ENCODE data around the gene B3GNT5. TPM values are rescaled to one million over a fixed set of nuclear protein-coding genes. Genes with fewer than 3 reads are reported as not detected.

The B3GNT5 gene
- total RNA-seq, 2 experiments from 2014 or later, result 0.60 to 0.73 TPM

- no peak overlapping the region for H3K4me3 ChIP-seq (ENCODE audit: low read length)
- POLR2A ChIA-PET, result no interaction called here
- H3K9me3 Mint-ChIP-seq, result no peaks in the 10 kb centered on the region
- CTCF ChIA-PET, result interaction anchor here (1.4 kb wide), 2 partner anchors 9 to 13 kb away, joined by 3 to 5 read pairs; no protein-coding TSS in a partner anchor
- TF ChIP-seq, protein P1, sequence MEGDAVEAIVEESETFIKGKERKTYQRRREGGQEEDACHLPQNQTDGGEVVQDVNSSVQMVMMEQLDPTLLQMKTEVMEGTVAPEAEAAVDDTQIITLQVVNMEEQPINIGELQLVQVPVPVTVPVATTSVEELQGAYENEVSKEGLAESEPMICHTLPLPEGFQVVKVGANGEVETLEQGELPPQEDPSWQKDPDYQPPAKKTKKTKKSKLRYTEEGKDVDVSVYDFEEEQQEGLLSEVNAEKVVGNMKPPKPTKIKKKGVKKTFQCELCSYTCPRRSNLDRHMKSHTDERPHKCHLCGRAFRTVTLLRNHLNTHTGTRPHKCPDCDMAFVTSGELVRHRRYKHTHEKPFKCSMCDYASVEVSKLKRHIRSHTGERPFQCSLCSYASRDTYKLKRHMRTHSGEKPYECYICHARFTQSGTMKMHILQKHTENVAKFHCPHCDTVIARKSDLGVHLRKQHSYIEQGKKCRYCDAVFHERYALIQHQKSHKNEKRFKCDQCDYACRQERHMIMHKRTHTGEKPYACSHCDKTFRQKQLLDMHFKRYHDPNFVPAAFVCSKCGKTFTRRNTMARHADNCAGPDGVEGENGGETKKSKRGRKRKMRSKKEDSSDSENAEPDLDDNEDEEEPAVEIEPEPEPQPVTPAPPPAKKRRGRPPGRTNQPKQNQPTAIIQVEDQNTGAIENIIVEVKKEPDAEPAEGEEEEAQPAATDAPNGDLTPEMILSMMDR (IDR thresholded peaks at IDR 0.05), result no peak
- H3K36me3 ChIP-seq (ENCODE audit: insufficient read depth, low read length), result no peaks in the 10 kb centered on the region
- H3K4me1 Mint-ChIP-seq (ENCODE audit: low read depth), result peaks cover 4% of the 10 kb centered on the region
- H3K27ac Mint-ChIP-seq, result no peak overlapping the region
- ATAC-seq (ENCODE audit: poor library complexity) (no peak), DNase-seq (no peak)
- no peak overlapping the region for H3K4me3 Mint-ChIP-seq
- intact Hi-C loops (cut with DNase I, micrococcal nuclease), result no loop called here
- no peaks in the 10 kb centered on the region for H3K9me3 ChIP-seq (ENCODE audit: control insufficient read depth in 1 of 2, insufficient read depth in 1 of 2, low read length in 2 of 2)
- H3K27me3 Mint-ChIP-seq, result no peaks in the 10 kb centered on the region
- no peak overlapping the region for H3K27ac ChIP-seq (ENCODE audit: low read depth in 1 of 2, low read length in 2 of 2)
- no peaks in the 10 kb centered on the region for H3K36me3 Mint-ChIP-seq (ENCODE audit: low read depth)
- no peaks in the 10 kb centered on the region for H3K4me1 ChIP-seq (ENCODE audit: insufficient read depth, low read length)
- H3K27me3 ChIP-seq (ENCODE audit: control insufficient read depth in 1 of 2, insufficient read depth in 2 of 2, low read length in 2 of 2), result no peaks in the 10 kb centered on the region
Measured at GRCh38 chr3:183278479-183279088, 25.5 kb downstream of the B3GNT5 start.

- H3K4me3 Mint-ChIP-seq, result no peak overlapping the region
- H3K9me3 Mint-ChIP-seq, result no peaks in the 10 kb centered on the region
- Histone ChIP-seq H3K9me3 (ENCODE audit: control insufficient read depth in 1 of 2, insufficient read depth in 1 of 2, low read length in 2 of 2) (no peaks in the 10 kb centered on the region), H3K4me3 (ENCODE audit: low read length) (no peak overlapping the region), H3K27me3 (ENCODE audit: control insufficient read depth in 1 of 2, insufficient read depth in 2 of 2, low read length in 2 of 2) (no peaks in the 10 kb centered on the region), H3K4me1 (ENCODE audit: insufficient read depth, low read length) (no peaks in the 10 kb centered on the region), H3K36me3 (ENCODE audit: insufficient read depth, low read length) (no peaks in the 10 kb centered on the region), H3K27ac (ENCODE audit: low read depth in 1 of 2, low read length in 2 of 2) (no peak overlapping the region)
- ChIA-PET CTCF (interaction anchor here (1.4 kb wide), 2 partner anchors 10 to 12 kb away, joined by 3 to 5 read pairs; no protein-coding TSS in a partner anchor), POLR2A (no interaction called here)
- H3K27ac Mint-ChIP-seq, result no peak overlapping the region
- H3K4me1 Mint-ChIP-seq (ENCODE audit: low read depth), result peaks cover 9% of the 10 kb centered on the region
- ATAC-seq (ENCODE audit: poor library complexity) (no peak), DNase-seq (no peak)
- H3K27me3 Mint-ChIP-seq, result no peaks in the 10 kb centered on the region
- intact Hi-C loops (cut with DNase I, micrococcal nuclease), result no loop called here
- TF ChIP-seq, protein P1 (IDR thresholded peaks at IDR 0.05), result no peak
- H3K36me3 Mint-ChIP-seq (ENCODE audit: low read depth), result no peaks in the 10 kb centered on the region
Measured at GRCh38 chr3:183279371-183279770, 26.3 kb downstream of the B3GNT5 start.

DNA sequence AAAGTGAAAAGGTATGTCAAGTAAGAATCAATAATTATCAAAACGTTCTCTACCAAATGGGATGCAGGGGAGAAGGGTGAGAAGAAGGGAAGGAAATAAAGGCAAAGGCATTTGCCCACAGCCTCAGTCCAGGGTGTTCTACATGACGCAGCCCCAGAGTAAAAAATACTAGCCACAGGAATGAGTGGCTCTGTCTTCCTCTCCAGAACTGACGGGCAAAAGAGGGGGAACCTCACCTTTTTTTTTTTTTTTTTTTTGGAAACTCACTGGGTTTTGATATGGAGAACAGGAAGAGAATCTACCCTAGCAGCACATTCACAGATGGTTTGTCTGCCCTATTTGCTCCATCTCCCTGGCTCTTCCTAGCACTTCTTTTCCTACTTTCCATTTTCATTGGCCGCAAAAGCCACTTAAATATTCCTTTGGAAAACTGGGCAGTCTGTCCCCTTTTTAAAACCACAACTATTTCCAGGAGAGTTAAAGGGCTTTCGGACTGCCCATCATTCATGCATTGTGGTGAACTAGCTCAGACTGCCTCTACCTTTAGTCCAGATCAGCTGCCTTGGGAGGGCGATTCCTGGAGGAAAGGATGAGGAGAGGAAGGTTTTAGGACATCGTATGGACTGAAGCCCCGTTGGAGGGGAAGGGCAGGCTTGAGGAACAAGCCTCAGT, 28.2 kb downstream of the B3GNT5 start:
- POLR2A ChIA-PET, result no interaction called here
- CTCF ChIA-PET, result no interaction called here
- intact Hi-C loops (cut with DNase I, micrococcal nuclease), result loop anchor here in 1 of 2 experiments (10.0 kb wide), 1 partner anchor 104 kb away; no protein-coding TSS in a partner anchor
- peaks cover 19% of the 10 kb centered on the region for H3K4me1 Mint-ChIP-seq (ENCODE audit: low read depth)
- no peak for DNase-seq
- H3K36me3 Mint-ChIP-seq (ENCODE audit: low read depth), result no peaks in the 10 kb centered on the region
- Histone ChIP-seq H3K9me3 (ENCODE audit: control insufficient read depth in 1 of 2, insufficient read depth in 1 of 2, low read length in 2 of 2) (no peaks in the 10 kb centered on the region), H3K4me1 (ENCODE audit: insufficient read depth, low read length) (peaks cover 12% of the 10 kb centered on the region), H3K27ac (ENCODE audit: low read depth in 1 of 2, low read length in 2 of 2) (no peak overlapping the region), H3K27me3 (ENCODE audit: control insufficient read depth in 1 of 2, insufficient read depth in 2 of 2, low read length in 2 of 2) (no peaks in the 10 kb centered on the region), H3K36me3 (ENCODE audit: insufficient read depth, low read length) (no peaks in the 10 kb centered on the region), H3K4me3 (ENCODE audit: low read length) (no peak overlapping the region)
- H3K27me3 Mint-ChIP-seq, result no peaks in the 10 kb centered on the region
- no peak overlapping the region for H3K27ac Mint-ChIP-seq
- H3K9me3 Mint-ChIP-seq, result no peaks in the 10 kb centered on the region
- no peak overlapping the region for H3K4me3 Mint-ChIP-seq
- ATAC-seq (ENCODE audit: poor library complexity), result no peak
- TF ChIP-seq, protein P1 (IDR thresholded peaks at IDR 0.05), result no peak
